Midbrain (tissue), 1 donor: ENCODE measurements around the gene F8.
"Not testable (repeated sequence)": the region's sequence is repeated elsewhere in the genome, so short reads cannot be mapped to it uniquely, and the experiment has no call there.

Experiments
- DNase-seq: peaks from one replicate; lab custom pipeline; 2025; lab: John Stamatoyannopoulos, UW

F8 gene

GRCh38 chrX:154986826-154987575, 35.5 kb downstream of the F8 start:
- DNase-seq, result no peak

DNA sequence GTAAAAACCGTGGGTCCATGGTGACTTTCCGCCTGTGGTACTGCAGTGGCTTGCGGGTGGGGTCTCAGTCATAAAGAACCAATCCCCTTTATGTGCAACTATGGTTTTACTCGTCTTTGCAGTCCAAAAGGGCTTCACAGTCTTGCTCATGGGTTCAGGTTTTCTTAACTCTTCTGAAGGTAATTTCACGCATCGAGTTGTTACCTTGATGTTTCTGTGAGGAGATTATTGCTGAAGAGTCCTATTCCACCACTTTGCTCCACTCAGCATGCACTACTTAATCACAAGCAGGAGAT, 41.5 kb downstream of the F8 start:
- DNase-seq, result no peak

DNA sequence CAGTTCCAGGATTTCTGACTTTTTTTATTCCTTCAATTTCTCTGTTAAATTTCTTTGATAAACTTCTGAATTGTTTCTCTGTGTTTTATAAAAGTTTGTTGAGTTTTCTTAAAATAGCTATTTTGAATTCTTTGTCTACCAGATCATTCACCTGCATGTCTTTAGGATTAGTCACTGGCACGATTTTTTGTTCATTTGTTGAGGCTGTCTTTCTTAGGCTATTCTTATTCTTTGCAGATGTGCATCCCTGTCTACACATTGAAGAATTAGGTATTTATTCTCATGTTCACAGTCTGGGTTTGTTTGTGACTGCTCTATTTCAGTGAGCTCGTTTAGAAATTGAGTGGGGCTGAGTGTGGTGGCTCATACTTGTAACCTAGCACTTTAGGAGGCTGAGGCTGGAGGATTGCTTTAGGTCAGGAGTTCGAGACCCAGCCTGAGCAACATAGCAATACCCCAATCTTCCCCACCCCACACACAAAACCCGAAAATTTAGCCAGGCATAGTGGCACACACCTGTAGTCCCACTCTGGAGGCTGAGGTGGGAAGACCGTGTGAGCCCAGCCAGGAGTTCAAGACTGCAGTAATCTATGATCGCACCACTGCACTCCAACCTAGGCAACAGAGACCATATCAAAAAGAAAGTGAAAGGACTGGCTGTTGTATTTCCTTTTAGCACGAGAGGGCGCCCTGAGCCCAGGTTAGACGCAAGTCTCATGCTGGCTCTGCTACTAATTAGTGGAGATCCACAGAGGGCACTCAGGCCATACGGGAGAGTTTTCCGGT, 42.0 kb downstream of the F8 start:
- peak; percentile 56 for DNase-seq

GRCh38 chrX:154979629-154980028, 42.9 kb downstream of the F8 start:
- no peak for DNase-seq

DNA sequence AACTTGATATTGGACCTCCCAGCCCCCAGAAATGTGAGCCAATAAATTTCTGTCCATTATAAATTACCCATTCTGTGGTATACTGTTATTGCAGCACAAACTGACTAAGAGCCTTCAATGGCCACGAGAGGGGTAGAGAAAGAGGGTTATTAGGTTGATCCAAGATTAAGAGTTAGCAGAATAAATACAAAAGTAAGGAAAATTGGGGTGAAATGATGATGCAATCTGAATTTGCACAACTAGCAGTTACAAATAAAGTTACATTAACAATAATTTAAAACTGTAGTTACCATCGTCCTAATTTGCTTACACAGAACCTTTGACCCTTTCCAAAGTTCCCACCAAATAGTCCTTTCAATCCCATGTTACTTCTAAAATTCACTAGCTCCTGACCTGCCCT, 54.2 kb downstream of the F8 start:
- no peak for DNase-seq

- no peak for DNase-seq
These were observed 54.9 kb downstream of the F8 start for GRCh38 chrX:154967603-154968002.

DNA sequence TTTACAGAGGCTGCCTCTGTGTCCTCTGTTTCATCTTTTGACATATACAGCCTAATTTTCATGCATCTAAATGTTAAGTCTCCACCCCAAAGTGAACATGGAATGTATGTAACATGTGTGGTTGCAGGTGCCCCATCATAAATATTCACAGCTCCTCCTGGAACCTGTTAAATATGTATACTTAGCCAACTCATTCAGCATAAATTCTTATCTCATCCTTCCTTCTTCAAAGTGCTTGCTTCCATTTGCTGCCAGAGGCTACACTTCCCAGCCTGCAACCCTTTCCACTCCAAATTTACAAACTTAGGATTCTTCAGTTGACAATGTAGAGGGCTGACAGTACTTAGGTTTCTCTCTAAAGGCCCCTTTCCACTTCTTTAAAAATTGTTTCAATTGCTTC, 60.6 kb downstream of the F8 start:
- DNase-seq, result no peak

DNA sequence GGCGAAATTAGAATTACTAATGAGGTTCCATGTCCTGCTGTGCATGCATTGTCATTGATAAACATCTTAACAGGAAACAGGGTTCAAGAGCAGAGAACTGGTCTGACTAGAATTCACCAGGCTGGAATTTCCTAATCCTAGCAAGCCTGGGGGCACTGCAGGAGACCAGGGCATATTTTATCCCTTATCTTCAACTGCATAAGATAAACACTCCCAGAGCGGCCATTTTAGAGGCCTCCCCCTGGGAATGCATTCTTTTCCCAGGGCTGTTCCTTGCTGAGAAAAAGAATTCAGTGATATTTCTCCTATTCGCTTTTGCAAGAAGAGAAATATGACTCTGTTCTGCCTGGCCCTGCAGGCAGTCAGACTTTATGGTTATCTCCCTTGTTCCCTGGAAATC, 66.7 kb downstream of the F8 start:
- DNase-seq, result not testable (repeated sequence)

- not testable (repeated sequence) for DNase-seq
These were observed 83.3 kb downstream of the F8 start for GRCh38 chrX:154939265-154939664.

DNA sequence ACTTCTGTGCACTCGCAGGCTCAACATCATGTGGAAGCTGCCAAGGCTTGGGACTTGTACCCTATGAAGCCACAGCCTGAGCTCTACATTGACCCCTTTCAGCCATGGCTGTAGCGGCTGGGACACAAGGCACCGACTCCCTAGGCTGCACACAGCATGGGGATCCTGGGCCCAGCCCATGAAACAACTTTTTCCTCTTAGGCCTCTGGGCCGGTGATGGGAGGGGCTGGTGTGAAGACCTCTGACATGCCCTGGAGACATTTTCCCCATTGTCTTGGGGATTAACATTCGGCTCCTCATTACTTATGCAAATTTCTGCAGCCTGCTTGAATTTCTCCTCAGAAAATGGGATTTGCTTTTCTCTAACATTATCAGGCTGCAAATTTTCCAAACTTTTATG, 97.8 kb downstream of the F8 start:
- DNase-seq, result not testable (repeated sequence)

GRCh38 chrX:154918060-154918483, 104.5 kb downstream of the F8 start:
- DNase-seq, result peak; percentile 52

- no peak for DNase-seq
These were observed 108.5 kb downstream of the F8 start for GRCh38 chrX:154914052-154914451.

GRCh38 chrX:154910528-154910927, 112.0 kb downstream of the F8 start:
- DNase-seq, result not testable (repeated sequence)

GRCh38 chrX:154910048-154910447, 112.5 kb downstream of the F8 start:
- DNase-seq, result not testable (repeated sequence)

- no peak for DNase-seq
These were observed 113.7 kb downstream of the F8 start for GRCh38 chrX:154908821-154909220.

DNA sequence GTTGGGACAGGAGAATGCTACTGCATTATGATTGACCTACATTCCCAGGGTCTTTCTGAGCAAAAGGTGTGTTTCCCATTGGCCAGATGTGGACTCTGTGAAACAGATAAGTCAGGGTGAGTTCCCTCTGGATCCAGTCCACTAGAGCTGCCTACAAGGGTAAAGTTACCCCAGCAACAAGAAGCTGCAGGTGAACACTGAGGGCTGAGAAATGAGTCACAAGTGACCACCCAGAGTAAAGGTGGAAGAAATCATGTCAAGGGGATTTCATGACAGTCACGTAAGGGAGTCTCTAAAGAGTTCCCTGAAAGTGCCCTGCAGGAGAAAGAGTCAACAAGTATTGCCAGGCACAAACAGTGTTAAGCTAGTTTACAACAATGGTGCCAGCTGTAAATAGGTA, 120.1 kb downstream of the F8 start:
- no peak for DNase-seq

DNA sequence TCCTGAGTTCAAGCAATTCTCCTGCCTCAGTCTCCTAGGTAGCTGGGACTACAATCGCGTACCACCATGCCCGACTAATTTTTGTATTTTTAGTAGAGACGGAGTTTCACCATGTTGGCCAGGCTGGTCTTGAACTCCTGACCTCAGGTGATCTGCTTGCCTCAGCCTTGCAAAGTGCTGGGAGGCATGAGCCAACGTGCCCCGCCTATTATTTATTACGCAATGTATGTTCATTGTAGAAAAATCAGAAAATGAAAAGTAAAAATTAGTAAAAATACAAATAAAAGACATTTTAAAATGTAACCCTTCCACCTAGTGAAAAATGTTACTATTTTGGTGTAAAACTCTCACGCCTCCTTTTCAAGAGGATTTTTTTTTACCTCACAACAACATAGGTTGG, 122.2 kb downstream of the F8 start:
- DNase-seq, result no peak

GRCh38 chrX:154892296-154892695, 130.2 kb downstream of the F8 start:
- no peak for DNase-seq

DNA sequence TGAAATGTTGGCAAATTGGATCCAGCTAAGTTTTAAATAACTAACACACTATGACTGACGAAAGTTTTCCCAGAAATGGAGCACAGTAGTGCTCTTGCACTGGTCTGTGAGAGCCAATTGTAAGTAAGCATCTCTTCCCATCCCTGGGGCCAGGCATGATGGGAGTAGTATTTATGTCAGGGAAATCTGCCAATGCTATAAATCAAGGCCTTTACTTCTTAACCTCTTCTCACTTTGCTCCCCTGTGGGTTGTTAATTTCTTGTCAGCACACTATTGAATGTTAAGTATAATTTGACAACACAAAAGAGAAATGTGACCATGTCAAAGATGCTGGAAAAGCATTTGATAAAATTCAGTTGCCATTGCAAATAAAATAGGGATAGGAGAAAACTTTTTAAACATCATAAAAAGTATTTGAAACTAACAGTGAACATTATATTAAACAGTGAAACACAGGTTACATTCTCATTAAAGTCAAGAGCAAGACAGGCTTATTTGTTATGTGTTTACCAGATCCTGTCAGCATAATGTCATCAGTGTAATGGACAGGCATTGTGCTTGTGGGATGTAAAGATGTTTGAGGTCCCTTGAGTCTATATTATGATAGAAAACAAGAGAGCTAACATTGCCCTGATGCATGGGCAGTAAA, 131.4 kb downstream of the F8 start:
- DNase-seq, result no peak

DNA sequence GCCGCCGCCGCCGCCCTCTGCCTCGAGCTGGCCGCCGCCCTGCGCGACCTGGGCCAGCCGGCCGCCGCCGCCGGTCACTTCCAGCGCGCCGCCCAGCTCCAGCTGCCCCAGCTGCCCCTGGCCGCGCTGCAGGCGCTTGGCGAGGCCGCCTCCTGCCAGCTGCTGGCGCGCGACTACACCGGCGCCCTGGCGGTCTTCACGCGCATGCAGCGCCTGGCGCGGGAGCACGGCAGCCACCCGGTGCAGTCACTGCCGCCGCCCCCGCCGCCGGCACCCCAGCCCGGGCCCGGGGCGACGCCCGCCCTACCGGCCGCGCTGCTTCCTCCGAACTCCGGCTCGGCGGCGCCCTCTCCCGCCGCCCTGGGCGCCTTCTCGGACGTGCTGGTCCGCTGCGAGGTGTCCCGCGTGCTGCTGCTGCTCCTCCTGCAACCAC, 135.7 kb downstream of the F8 start:
- not testable (repeated sequence) for DNase-seq

- not testable (repeated sequence) for DNase-seq
These were observed 136.3 kb downstream of the F8 start, which contains the start of gene F8A1 for GRCh38 chrX:154886069-154886788. Gene F8A1, plus strand, starts transcription at chrX:154886355. Its CDS starts 20 bp downstream, at chrX:154886375.

GRCh38 chrX:154885549-154885948, 137.0 kb downstream of the F8 start:
- not testable (repeated sequence) for DNase-seq
